Stimulated activated naive CD4-positive, alpha-beta T cell treated with Interleukin-2 at 50 U/mL for 16 hours (primary cell): ENCODE data around the gene UBE2G2.

Source experiments
- DNase-seq: peaks from one replicate; lab custom pipeline; 2025; lab: John Stamatoyannopoulos, UW

UBE2G2 gene

GRCh38 chr21:44749759-44750674 lies 51.6 kb downstream of the UBE2G2 start:
- DNase-seq, result no peak

DNA sequence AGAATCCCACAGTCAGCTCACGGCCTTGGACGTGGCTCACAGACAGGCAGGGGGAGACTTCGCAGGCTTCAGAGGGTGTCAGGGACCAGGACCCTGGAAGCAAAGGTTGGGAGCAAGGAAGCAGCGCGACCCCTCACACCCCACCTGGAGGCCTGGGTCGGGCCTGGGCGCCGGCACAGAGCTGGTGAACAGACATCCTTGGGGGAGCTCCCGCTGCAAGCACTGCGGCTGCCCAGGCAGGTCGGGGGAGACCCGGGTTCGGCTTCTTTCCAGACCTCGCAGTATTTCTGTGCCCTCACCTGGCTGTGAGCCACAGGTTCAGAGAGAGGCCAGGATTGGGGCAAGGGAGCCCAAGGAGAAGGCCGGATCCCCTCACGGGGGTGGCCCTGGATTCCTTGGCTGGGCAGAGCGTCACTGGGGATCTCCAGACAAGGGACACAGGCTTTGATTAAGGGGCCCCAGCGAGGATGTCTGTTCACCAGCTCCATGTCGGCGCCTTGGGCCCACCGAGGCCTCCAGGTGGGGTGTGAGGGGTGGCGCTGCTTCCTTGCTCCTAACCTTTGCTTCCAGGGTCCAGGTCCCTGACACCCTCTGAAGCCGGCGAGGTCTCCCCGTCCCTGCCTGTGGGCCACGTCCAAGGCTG lies 52.4 kb downstream of the UBE2G2 start:
- no peak for DNase-seq

DNA sequence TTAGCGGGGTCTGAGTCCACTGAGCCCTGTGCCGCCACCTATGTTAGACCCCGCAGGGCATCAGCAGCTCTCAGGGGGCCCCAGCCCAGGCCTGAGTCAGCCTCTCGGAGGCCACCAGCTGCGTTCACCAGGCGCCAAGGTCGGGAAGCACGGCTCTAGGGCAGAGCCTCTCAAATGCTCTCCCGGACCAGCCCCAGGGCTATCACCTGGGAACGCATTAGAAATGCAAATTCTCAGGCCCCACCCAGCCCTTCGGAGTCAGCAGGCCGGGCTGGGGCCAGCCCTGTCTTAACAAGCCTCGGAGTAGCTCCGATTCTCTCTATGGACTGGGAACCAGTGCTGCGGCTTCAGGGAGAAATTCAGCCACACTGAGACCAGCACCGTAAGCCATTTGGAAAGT lies 53.0 kb downstream of the UBE2G2 start:
- no peak for DNase-seq

- no peak for DNase-seq
Observed at GRCh38 chr21:44742418-44743153, 59.0 kb downstream of the UBE2G2 start.

- no peak for DNase-seq
Observed at GRCh38 chr21:44741921-44742320, 59.7 kb downstream of the UBE2G2 start.

DNA sequence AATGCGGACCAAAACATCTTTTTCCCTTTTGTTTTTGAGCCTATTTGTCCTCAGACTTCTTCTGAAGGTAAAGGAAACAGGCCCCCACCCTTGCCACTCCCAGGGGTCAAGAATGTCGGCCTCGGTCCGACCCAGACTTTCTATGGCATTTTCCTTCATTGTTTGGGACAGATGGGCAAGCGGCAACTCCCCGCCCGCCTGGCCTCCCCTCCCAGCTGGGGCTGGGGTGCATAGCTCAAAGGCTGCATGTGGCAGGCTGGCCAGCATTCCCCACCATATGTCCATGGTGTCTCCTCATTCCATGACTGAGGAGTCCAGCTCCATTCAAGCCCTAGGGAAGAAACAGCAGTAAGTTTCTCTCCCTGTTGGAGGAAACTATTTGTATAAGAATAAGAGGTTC lies 60.9 kb downstream of the UBE2G2 start:
- DNase-seq, result no peak

DNA sequence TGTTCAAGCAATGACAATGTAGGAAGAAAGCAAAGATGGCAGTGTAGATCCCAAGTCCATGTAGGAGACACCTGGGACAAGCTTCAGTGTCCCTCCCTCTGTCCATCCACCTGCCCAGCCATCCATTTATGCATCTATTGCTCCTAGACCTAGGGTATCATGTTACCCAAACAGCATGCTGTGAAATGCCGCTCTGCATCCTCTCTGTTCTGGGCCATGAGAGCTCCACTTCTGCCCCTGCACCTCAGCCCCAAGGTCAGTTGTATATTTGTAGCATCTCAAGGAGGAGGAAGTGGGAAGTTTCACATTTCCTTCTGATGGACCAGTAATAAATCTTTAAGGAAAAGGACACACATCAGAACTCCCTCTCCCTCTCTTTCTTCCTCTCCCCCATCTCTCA lies 62.3 kb downstream of the UBE2G2 start:
- no peak for DNase-seq

DNA sequence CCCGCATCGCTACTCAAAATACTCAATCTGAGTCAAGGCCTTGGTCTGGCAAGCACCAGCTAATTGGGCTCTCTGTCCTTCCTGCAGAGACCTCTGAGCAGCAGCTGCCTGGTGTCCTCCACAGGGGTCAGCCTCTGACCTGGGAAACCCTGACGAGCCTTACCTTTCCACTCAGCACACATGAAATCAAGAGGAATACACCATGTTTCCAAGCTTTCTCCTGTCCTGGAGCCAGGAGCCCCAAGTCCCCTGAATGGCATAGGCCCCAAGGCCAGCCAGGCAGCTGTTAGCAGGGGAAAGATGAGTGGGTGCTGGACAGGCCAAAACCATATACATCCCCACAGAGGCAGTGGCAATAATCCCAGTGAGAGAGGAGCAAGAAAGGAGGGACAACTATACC lies 63.0 kb downstream of the UBE2G2 start:
- DNase-seq, result no peak

DNA sequence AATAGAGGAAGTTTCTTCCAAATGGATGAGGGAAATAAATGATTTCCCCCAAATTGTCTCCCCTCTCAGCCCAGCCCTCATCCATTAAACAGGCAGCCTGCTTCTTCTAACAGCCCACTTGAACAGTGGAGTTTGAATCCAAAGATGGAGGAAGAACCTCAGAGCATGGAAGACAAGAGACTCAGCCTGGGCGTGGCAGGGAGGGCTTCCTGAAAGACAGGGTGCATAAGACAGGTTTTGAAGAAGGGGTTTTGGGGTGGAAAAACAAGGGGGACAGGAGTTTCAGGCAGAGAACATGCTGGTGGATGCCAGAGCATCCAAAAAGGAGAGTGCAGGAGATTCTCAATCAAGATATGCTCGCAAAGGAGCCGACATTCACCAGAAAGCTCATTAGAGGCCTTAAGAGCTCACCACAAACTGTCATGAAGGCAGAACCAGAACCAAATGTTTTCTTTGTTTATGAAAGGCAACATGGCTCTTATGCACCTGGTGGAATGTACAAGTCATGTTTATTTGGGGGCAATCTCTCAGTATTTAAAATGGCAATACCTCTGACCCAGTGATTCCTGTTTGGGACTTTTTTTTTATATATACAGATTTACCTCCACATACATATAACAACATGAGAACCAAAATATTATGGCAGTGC lies 63.8 kb downstream of the UBE2G2 start:
- no peak for DNase-seq

- DNase-seq, result no peak
Observed at GRCh38 chr21:44736291-44737004, 65.2 kb downstream of the UBE2G2 start.

- no peak for DNase-seq
Observed at GRCh38 chr21:44735821-44736220, 65.8 kb downstream of the UBE2G2 start.

DNA sequence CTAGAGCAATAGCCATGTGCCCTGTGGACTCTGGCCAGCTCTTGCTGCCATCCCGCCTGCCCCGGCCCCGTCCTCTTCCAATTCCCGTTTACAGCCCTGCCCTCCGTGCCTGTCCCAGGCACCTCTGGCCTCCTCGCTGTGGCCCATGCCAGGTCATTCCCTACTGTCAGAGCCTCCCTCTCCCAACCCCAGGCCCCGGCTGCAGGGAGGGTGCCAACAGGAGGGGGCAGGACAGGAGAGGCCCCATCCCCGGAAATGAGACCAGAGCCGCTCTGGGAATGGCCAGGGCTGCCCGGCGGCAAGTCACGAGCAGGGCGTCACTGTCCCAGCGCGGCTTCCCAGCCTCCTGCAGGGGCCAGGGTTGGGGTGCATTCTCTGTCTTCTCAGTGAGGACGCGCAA lies 66.8 kb downstream of the UBE2G2 start:
- DNase-seq, result no peak

GRCh38 chr21:44734026-44734745 lies 67.4 kb downstream of the UBE2G2 start:
- DNase-seq, result no peak

- no peak for DNase-seq
Observed at GRCh38 chr21:44732956-44733355, 68.7 kb downstream of the UBE2G2 start.

DNA sequence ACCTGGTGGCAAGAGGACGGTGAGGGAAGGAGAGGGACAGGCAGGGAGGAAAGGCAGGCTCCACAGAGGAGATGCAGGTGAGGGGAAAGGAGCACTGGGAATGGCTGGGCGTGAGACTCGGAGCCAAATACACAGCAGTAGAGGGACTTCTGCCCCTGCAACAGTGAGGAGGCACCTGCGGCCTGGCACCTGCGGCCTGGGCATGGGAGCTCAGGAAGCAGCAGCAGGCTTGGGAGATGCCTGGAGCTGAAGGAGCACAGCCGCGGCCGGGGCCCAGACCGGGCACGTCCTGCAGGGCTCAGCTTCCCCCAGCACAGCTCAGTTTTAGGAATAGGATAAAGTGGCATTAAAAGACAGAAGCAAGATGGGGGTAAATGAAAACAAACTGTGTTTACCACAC lies 69.4 kb downstream of the UBE2G2 start:
- DNase-seq, result no peak

- DNase-seq, result no peak
Observed at GRCh38 chr21:44730951-44731579, 70.6 kb downstream of the UBE2G2 start.

DNA sequence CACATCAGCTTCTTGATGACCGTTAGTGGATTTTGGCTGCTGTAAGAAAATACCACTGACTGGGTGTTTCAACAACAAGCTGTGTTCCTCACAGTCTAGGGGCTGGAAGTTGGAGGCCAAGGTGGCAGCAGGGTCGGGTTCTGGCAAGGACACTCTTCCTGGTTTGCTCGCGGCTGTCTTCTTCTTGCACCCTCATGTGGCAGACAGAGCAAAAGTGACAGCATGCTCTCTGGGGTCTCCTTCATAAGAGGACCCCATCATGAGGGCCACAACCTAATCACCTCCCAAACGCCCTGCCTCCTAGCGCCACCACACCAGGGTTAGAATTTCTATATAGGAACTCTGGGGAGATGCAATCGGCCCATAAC lies 71.6 kb downstream of the UBE2G2 start:
- DNase-seq, result no peak

DNA sequence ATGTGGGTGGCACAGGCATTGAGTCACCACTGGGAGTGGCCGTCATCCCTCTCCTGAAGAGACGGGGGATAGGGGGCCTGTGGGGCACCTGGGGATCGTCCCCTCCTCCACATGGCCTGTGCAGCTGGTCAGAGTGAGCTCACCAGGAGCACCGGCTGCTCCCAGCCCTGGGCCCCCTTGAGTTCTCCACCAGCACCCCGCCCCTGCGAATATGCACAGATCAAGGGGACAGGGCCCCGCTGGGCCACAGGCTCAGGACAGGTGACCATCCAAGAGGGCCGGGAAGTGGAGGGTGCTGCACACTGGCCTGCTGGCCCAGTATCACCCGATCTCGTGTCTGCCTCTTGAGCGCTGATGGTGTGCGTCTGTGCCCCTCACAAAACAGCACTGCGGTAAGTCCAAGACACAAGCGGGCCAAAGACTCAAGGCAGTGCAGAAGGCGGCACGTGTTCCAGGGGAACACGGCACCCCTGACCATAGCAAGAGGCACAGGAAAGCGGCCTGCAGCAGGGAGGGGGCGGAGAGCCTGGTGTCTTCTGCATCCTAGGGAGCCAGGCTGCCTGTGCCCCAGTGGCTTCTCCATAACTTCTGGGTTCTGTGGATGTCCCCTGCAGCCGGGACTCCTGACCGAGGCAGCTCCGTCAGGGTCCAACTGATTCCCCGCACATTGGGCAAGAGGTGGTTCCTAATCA lies 72.1 kb downstream of the UBE2G2 start:
- DNase-seq, result no peak

GRCh38 chr21:44728716-44729115 lies 72.9 kb downstream of the UBE2G2 start:
- DNase-seq, result no peak

- DNase-seq, result no peak
Observed at GRCh38 chr21:44727757-44728156, 73.9 kb downstream of the UBE2G2 start.
